Heart right ventricle (tissue), 16 donors: ENCODE data around the gene BMF. TPM values are rescaled to one million over a fixed set of nuclear protein-coding genes. Genes with fewer than 3 reads are reported as not detected.

ENCODE experiments used
- ATAC-seq, 8 donors: fragments of 200-7000 bp; cut with Tn5 transposase; one replicate each; pipeline ENCODE4 v1.9.1; 2020; ENCODE audit warnings: mild to moderate bottlenecking in 8 of 8, moderate library complexity in 8 of 8, moderate number of reproducible peaks in 1 of 8
- DNase-seq, 2 donors: peaks; one replicate each; pipeline ENCODE4 v3.0.0-alpha.2; 2020
- H3K27ac ChIP-seq, 10 donors: fragments of 200-600 bp; sonication (generic) in 2 of 10; one replicate each; pipeline versions ENCODE4 v1.5.0 to v1.8.0; 2020 to 2022; ENCODE audit warnings: mild to moderate bottlenecking in 3 of 10
- H3K27me3 ChIP-seq, 7 donors: fragments of 200-600 bp; one replicate each; pipeline ENCODE4 v1.8.0; 2021 to 2022; ENCODE audit warnings: mild to moderate bottlenecking in 2 of 7
- H3K36me3 ChIP-seq, 9 donors: fragments of 200-600 bp; sonication (generic) in 1 of 9; one replicate each; pipeline versions ENCODE4 v1.5.0 to v1.8.0; 2020 to 2022; ENCODE audit warnings: mild to moderate bottlenecking in 2 of 9
- H3K4me1 ChIP-seq, 9 donors: fragments of 200-600 bp; sonication (generic) in 1 of 9; one replicate each; pipeline versions ENCODE4 v1.5.0 to v1.8.0; 2020 to 2022; ENCODE audit warnings: mild to moderate bottlenecking in 4 of 9
- H3K4me3 ChIP-seq, 10 donors: fragments of 200-600 bp; sonication (generic) in 2 of 10; one replicate each; pipeline versions ENCODE4 v1.5.0 to v1.8.0; 2020 to 2022; ENCODE audit warnings: mild to moderate bottlenecking in 7 of 10, moderate library complexity in 2 of 10
- H3K9me3 ChIP-seq, 11 donors: fragments of 200-600 bp in 10 of 11; sonication (generic) in 2 of 11; one replicate each; pipeline versions ENCODE4 v1.5.0 to v1.8.0; 2013 to 2022; ENCODE audit warnings: mild to moderate bottlenecking in 2 of 11, control low read depth in 1 of 11, moderate library complexity in 1 of 11
- WGBS, 2 donors: extraction: QIAGEN DNeasy Blood & Tissue Kit; methylation state at CpG; one replicate each; pipeline ENCODE4 v1.1.7; 2013; ENCODE audit warnings: inconsistent platforms in 1 of 2; 5-methylcytosine and 5-hydroxymethylcytosine counted together
- intact Hi-C, 10 donors: fragments of 100-400 bp; cut with DNase I; formaldehyde crosslinking; loops; one replicate each; pipeline versions ENCODE4 v1.11.1 to v1.14.2; 2022
- polyA plus RNA-seq, 2 donors: library from polyadenylated mRNA; stranded (reverse); fragments of 200-250 nt; gene quantifications; one replicate each; pipeline ENCODE4 v1.2.3, GENCODE V29; 2013
- total RNA-seq, 10 donors: library from RNA; stranded (reverse); fragmentation: NEBNext Ultra II Directional in 3 of 10; extraction: Animal tissue kit (Norgen Biotek cat#: 25700) in 3 of 10; gene quantifications; one replicate each; pipeline versions ENCODE4 v1.2.1 to v1.2.4, GENCODE V29; 2021 to 2023
- TF ChIP-seq, protein P1 (sequence below), 9 donors: fragments of 200-600 bp; sonication (generic) in 2 of 9; IDR thresholded peaks; one replicate each; pipeline versions ENCODE4 v1.5.0 to v1.8.0; 2021 to 2022; ENCODE audit warnings: antibody characterized with exemption in 9 of 9, mild to moderate bottlenecking in 5 of 9, moderate library complexity in 1 of 9
- donor health status: Arrhythmogenic right ventricular cardiomyopathy.
- donor health status: ischemic (EF 13 %, LVEDD 7.1; RV severe dilation, severe dysfunction).
- donor health status: healthy with polysubstance abuse.
- donor health status: DM: no; HTN: yes; CAD: no.
- donor health status: DM: no; HTN: no; CAD: no.
- donor health status: ischemic (EF 25% LVEDD 6.9; RV normal size, moderate dysfunction).
- donor health status: ischemic (EF 25% LVEDD 5.7; RV mildly dilated, moderate dysfunction).
- donor health status: healthy.
- donor health status: DM: yes; HTN: yes; CAD: no.
- donor health status: Ischemic cardiomyopathy.
- donor health status: ischemic (EF 35%, LVEDD 5.7; RV mildly dilated, moderate dysfunction).
- donor health status: nonischemic (EF 11% LVEDD 7.7; RV severe dilation, severe dysfunction).
- donor health status: DM: yes; HTN: yes; CAD: no.
- donor health status: PGD.
- donor health status: ischemic (EF 29% LVEDD 5.4; RV normal size, mild dysfunction).
- donor health status: nonischemic (EF 23%, LVEDD 6.1; RV moderate dilation, normal function).

Gene BMF
- total and polyA plus RNA-seq, 12 donors: 0.92 to 10.2 (median 3.0) TPM

DNA sequence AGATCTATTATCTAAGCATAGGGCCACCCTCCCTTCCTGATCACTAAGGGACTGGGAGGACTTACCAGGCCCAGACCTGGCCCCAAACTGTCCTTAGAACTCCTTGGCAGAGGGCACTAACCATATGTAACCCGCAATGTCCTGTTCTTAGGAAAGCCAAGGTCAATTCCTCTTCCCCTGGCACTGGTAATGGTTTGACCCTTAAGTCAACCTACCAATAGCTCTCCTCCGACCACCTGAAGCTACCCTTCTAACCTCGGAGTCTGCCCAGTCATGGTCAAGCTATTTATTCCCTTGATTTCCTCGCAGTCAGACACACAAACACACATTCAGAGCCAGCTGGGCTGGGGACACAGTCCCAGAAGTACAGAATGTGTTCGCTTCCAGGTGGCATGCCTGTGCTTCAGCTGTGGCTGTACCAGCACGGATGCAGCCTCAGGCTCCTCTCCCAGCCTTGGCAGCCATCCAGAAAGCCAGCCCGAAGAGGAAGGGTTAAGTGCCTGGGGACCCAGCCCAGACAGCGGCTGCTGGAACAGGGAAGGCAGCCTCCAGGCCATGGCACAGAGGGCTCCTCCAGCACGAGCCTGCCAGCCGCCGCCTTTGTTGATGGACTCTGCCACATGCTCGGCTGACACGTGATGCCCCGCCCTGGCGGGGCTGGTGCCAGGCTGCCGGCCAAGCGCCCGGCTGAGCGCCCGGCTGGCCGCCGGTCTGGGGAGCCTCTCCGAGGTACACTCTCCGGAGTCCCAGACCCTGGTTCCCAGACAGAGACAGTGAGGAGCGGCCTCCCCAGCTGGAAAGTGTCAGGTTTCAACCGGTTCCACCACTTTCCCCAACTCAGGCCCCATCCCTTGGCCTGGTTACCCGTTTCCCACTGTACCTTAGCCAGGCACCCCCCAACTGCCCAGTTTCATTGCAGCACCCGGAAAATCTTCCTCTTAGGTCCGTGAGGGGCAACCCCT lies 5.5 kb downstream of the BMF start:
- TF ChIP-seq, protein P1, sequence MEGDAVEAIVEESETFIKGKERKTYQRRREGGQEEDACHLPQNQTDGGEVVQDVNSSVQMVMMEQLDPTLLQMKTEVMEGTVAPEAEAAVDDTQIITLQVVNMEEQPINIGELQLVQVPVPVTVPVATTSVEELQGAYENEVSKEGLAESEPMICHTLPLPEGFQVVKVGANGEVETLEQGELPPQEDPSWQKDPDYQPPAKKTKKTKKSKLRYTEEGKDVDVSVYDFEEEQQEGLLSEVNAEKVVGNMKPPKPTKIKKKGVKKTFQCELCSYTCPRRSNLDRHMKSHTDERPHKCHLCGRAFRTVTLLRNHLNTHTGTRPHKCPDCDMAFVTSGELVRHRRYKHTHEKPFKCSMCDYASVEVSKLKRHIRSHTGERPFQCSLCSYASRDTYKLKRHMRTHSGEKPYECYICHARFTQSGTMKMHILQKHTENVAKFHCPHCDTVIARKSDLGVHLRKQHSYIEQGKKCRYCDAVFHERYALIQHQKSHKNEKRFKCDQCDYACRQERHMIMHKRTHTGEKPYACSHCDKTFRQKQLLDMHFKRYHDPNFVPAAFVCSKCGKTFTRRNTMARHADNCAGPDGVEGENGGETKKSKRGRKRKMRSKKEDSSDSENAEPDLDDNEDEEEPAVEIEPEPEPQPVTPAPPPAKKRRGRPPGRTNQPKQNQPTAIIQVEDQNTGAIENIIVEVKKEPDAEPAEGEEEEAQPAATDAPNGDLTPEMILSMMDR (IDR thresholded peaks at IDR 0.05): no peak
- Histone ChIP-seq H3K27ac (peak overlapping the region; percentile 66 to 95 (median 84)), H3K4me1 (peaks cover 34 to 98% (median 87%) of the 10 kb centered on the region in 9 donors), H3K36me3 (peaks cover 0 to 13% (median 0%) of the 10 kb centered on the region in 9 donors), H3K4me3 (peak overlapping the region in 3 of 10 donors; percentile 3 to 21 (median 5)), H3K27me3 (no peaks in the 10 kb centered on the region), H3K9me3 (no peaks in the 10 kb centered on the region)
- peak; percentile 80 to 83 for DNase-seq
- intact Hi-C loops: loop anchor here in 4 of 10 donors (5.0 to 10.0 kb wide), 4 partner anchors 36 to 56 kb away; no protein-coding TSS in a partner anchor
- 29 to 37% methylated on average over 25 to 29 of the region's 29 CpGs for WGBS, 2 donors
- ATAC-seq: peak; percentile 50 to 83 (median 64)

DNA sequence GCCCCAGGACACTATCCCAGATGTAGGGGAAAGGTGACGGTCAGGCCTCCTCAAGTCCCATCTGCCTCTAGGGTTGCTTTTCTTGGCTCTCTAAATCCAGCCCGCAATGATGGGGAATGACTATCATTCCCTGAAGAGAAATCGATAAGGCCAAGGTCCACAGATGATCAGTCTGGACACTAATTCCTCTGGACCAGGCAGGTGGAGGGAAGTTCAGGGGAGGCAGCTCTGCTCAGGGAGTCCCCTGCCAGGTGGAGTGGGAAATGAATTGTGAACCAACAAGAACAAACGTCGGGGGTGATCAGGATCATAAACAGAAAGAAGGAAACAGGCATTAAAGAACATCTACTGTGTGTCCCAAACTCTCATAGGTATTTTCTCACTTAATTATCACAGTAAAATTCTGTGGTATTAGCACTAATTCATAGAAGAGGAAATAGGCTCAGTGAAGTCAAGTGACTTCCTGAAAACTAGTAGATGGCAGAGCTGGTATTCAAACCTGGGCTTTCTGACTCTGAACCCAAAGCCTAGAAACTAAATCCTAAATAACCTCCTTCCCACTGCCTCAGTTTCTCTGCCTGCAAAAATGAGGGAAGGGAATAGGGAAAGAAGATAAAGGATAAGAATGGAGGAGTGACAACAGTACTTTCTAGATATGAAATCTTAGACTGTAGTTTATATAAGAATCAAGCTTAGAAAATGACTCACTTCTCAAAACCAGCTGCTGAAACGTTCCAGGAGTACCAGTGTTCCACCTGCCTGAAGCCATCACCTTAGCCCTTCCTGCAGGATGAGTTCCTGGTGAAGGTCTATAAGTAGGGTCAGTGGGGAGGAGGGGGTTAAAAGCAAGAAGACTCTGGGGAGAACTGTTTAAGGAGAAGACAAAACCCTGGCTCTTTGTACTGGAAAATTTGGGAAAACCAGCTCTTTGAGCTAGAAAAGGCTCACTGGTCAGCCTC lies 7.5 kb downstream of the BMF start:
- TF ChIP-seq, protein P1 (IDR thresholded peaks at IDR 0.05): no peak
- Histone ChIP-seq H3K4me3 (no peak overlapping the region), H3K27ac (peak overlapping the region in 9 of 10 donors; percentile 17 to 95 (median 84)), H3K9me3 (no peaks in the 10 kb centered on the region), H3K27me3 (no peaks in the 10 kb centered on the region), H3K36me3 (peaks cover 0 to 13% (median 0%) of the 10 kb centered on the region in 9 donors), H3K4me1 (peaks cover 36 to 100% (median 89%) of the 10 kb centered on the region in 9 donors)
- no peak for ATAC-seq
- intact Hi-C loops: loop anchor here in 4 of 10 donors (5.0 to 10.0 kb wide), 4 partner anchors 34 to 54 kb away; no protein-coding TSS in a partner anchor
- DNase-seq: no peak
- WGBS, 2 donors: 73 to 76% methylated on average over 6 of the region's 6 CpGs

DNA sequence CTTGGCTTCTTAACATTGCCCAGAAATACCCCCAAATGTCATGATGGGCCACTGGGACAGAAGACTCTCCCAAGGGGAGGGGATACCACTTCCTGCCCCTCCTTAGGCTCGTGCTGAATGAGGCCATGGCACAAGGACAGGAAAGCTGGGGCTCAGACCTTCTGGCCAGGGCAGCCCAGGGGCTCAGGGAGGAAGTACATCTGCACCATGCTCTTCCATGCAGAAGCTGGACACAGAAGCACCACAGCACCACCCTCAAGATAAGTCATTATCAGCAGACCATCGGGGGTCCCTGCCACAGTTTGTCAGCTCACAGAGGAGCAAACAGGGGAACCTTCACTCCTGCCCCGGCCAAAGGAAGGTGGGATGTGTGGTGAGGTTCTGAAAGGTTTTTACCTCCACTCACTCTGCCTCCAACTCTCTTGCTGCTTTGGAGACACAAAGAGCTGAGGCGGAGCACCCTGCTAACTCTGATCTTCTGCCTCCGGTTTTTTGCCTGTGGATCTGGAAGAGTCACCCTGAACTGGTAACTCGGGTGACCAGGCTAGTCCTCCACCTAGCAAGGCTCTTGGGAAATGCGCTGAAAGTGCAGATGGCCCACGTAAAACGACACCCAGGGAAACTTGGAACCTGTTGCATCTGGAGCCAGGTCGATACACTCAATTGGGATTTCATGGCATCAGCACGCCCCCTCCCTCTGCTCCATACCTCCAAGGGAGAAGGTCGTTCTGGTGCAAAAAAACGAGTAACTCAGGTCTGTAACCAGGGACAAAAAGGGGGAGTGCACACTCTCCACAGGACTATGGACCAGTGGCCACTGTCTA lies 8.3 kb downstream of the BMF start:
- Histone ChIP-seq H3K27me3 (no peaks in the 10 kb centered on the region), H3K4me3 (no peak overlapping the region), H3K27ac (peak overlapping the region in 7 of 10 donors; percentile 72 to 95 (median 90)), H3K9me3 (no peaks in the 10 kb centered on the region), H3K4me1 (peaks cover 35 to 100% (median 87%) of the 10 kb centered on the region in 9 donors), H3K36me3 (peaks cover 0 to 13% (median 0%) of the 10 kb centered on the region in 9 donors)
- TF ChIP-seq, protein P1 (IDR thresholded peaks at IDR 0.05): no peak
- no peak for ATAC-seq
- intact Hi-C loops: loop anchor here in 4 of 10 donors (5.0 to 10.0 kb wide), 4 partner anchors 33 to 53 kb away; no protein-coding TSS in a partner anchor
- WGBS, 2 donors: 73 to 74% methylated on average over 13 of the region's 13 CpGs
- DNase-seq: no peak
